ENCODE results near the gene PTK7.
A peak's percentile ranks its signal among the peaks of the same experiment; 100 is the strongest.

PTK7 gene

GRCh38 chr6:43181621-43181941 lies 105.5 kb downstream of the PTK7 start:
- no peak for DNase-seq

GRCh38 chr6:43181942-43182860 lies 106.1 kb downstream of the PTK7 start, which contains the start of gene CUL9:
Gene CUL9, plus strand, starts transcription at chr6:43182196. Its CDS starts 2,115 bp downstream, at chr6:43184311.
- DNase-seq, result peak; percentile 76 to 79

GRCh38 chr6:43183441-43183840 lies 107.3 kb downstream of the PTK7 start:
- no peak for DNase-seq

- DNase-seq, result no peak
These were observed 108.3 kb downstream of the PTK7 start for GRCh38 chr6:43184268-43184985.

- DNase-seq, result no peak
These were observed 109.4 kb downstream of the PTK7 start for GRCh38 chr6:43185391-43185985.

- DNase-seq, result no peak
These were observed 109.9 kb downstream of the PTK7 start for GRCh38 chr6:43186019-43186418.

GRCh38 chr6:43186706-43187105 lies 110.6 kb downstream of the PTK7 start:
- DNase-seq, result no peak

- DNase-seq, result no peak
These were observed 111.7 kb downstream of the PTK7 start for GRCh38 chr6:43187821-43188220.

- DNase-seq, result no peak
These were observed 112.3 kb downstream of the PTK7 start for GRCh38 chr6:43188426-43188825.

- DNase-seq, result no peak
These were observed 113.7 kb downstream of the PTK7 start for GRCh38 chr6:43189776-43190304.

- no peak for DNase-seq
These were observed 116.8 kb downstream of the PTK7 start for GRCh38 chr6:43192911-43193310.

GRCh38 chr6:43193929-43194328 lies 117.8 kb downstream of the PTK7 start:
- no peak for DNase-seq

- no peak for DNase-seq
These were observed 120.2 kb downstream of the PTK7 start for GRCh38 chr6:43196337-43196736.

- DNase-seq, result no peak
These were observed 123.8 kb downstream of the PTK7 start for GRCh38 chr6:43199912-43200311.

- DNase-seq, result no peak
These were observed 124.4 kb downstream of the PTK7 start for GRCh38 chr6:43200541-43200940.

- DNase-seq, result no peak
These were observed 126.3 kb downstream of the PTK7 start for GRCh38 chr6:43202451-43202850.

GRCh38 chr6:43203029-43203717 lies 127.1 kb downstream of the PTK7 start:
- no peak for DNase-seq

- DNase-seq, result no peak
These were observed 127.6 kb downstream of the PTK7 start for GRCh38 chr6:43203718-43204095.

GRCh38 chr6:43204271-43205105 lies 128.4 kb downstream of the PTK7 start:
- no peak for DNase-seq

- DNase-seq, result no peak
These were observed 129.7 kb downstream of the PTK7 start for GRCh38 chr6:43205849-43206248.

- DNase-seq, result no peak
These were observed 131.2 kb downstream of the PTK7 start for GRCh38 chr6:43207286-43207685.
